HCT116 (cell line): Measurements from ENCODE around the gene CEP112. TPM values are rescaled to one million over a fixed set of nuclear protein-coding genes. Genes with fewer than 3 reads are reported as not detected.

Experiments used
- ATAC-seq: fragments of 200-7000 bp; cut with Tn5 transposase; 2 replicates; pipeline ENCODE4 v1.9.1; 2020; ENCODE audit warnings: mild to moderate bottlenecking, moderate library complexity
- BruUV-seq: library from RNA; stranded (reverse); fragments of 400-500 nt; replicated peaks from 2 replicates; lab custom pipeline; 2021; lab: Mats Ljungman, UMichigan
- CTCF ChIA-PET: fragments of 300-600 bp; sonication (Branson Sonifier 250); formaldehyde crosslinking; loops from one replicate; lab custom pipeline; 2021; ENCODE audit warnings: antibody characterized with exemption; lab: Charles Lee
- POLR2A ChIA-PET: fragments of 300-600, 350-600 bp; sonication (Branson Sonifier 250); formaldehyde crosslinking; loops from one replicate; lab custom pipeline; 2021; ENCODE audit warnings: antibody characterized with exemption; lab: Charles Lee
- RAD21 ChIA-PET, 2 experiments: fragments of 300-600 bp; sonication (Branson Sonifier 250); formaldehyde crosslinking; loops; one replicate each; lab custom pipeline; 2023; ENCODE audit warnings: low total read pairs in 2 of 2; ENCODE audit not compliant: uncharacterized antibody in 2 of 2, unreplicated experiment in 2 of 2, low non-redundant PET in 1 of 2; lab: Charles Lee
- DNase-seq: peaks from one replicate; pipeline ENCODE4 v3.0.0-alpha.2; 2010; ENCODE audit warnings: low read depth, low spot score
- H2AFZ ChIP-seq: fragments of 200-600 bp; shearing (Covaris generic), sonication (generic); 2 replicates; pipeline ENCODE4 v1.6.1; 2017; ENCODE audit warnings: low read depth, mixed run types, mixed read lengths, antibody characterized with exemption, low read length; ENCODE audit not compliant: poor library complexity, severe bottlenecking
- H3K27ac ChIP-seq: 2 replicates; pipeline ENCODE4 v1.5.1; 2012; ENCODE audit warnings: low read depth, low read length
- H3K27me3 ChIP-seq: fragments of 200-600 bp; sonication (generic); 2 replicates; pipeline ENCODE4 v1.6.1; 2016; ENCODE audit warnings: mixed run types, low read length, mixed read lengths; ENCODE audit not compliant: insufficient read depth
- H3K36me3 ChIP-seq, 2 experiments: fragments of 200-500 bp in 1 of 2; fragments of 200-600 bp in 1 of 2; sonication (Bioruptor generic) in 1 of 2; sonication (generic) in 1 of 2; 2 replicates each; pipeline versions ENCODE4 v1.5.1 to v1.6.1; 2014 to 2016; ENCODE audit warnings: low read length in 2 of 2, inconsistent platforms in 1 of 2, mixed read lengths in 1 of 2, mixed run types in 1 of 2; ENCODE audit not compliant: insufficient read depth in 2 of 2, control insufficient read depth in 1 of 2
- H3K4me1 ChIP-seq, 2 experiments: fragments of 200-600 bp in 1 of 2; sonication (generic) in 1 of 2; 2 replicates each; pipeline versions ENCODE4 v1.5.1 to v1.6.1; 2012 to 2017; ENCODE audit warnings: low read length in 2 of 2, inconsistent platforms in 1 of 2, mild to moderate bottlenecking in 1 of 2, mixed read lengths in 1 of 2, mixed run types in 1 of 2, moderate library complexity in 1 of 2; ENCODE audit not compliant: insufficient read depth in 2 of 2, control insufficient read depth in 1 of 2
- H3K4me2 ChIP-seq: fragments of 200-600 bp; sonication (generic); 2 replicates; pipeline ENCODE4 v1.6.1; 2017; ENCODE audit warnings: mixed run types, low read length, mixed read lengths
- H3K4me3 ChIP-seq, 2 experiments: fragments of 200-600 bp in 1 of 2; sonication (generic) in 1 of 2; replicated peaks in 1 of 2; 2 replicates each; pipeline ENCODE4 v1.5.1; 2011 to 2016; ENCODE audit warnings: low read length in 2 of 2, control low read depth in 1 of 2, low read depth in 1 of 2, mild to moderate bottlenecking in 1 of 2, mixed read lengths in 1 of 2, mixed run types in 1 of 2
- H3K79me2 ChIP-seq: fragments of 200-600 bp; sonication (generic); 2 replicates; pipeline ENCODE4 v1.6.1; 2017; ENCODE audit warnings: mild to moderate bottlenecking, mixed run types, low read length, moderate library complexity, mixed read lengths; ENCODE audit not compliant: insufficient read depth
- H3K9ac ChIP-seq: fragments of 200-600 bp; sonication (generic); 2 replicates; pipeline ENCODE4 v1.6.1; 2016; ENCODE audit warnings: low read length, mixed read lengths
- H3K9me2 ChIP-seq: fragments of 200-600 bp; sonication (generic), shearing (Covaris generic); 2 replicates; pipeline ENCODE4 v1.6.1; 2017; ENCODE audit warnings: mixed run types, mild to moderate bottlenecking, moderate library complexity; ENCODE audit not compliant: insufficient read depth
- H3K9me3 ChIP-seq, 2 experiments: fragments of 200-500 bp in 1 of 2; fragments of 200-600 bp in 1 of 2; sonication (Bioruptor generic) in 1 of 2; sonication (generic) in 1 of 2; 2 replicates each; pipeline ENCODE4 v1.6.1; 2014 to 2017; ENCODE audit warnings: low read length in 2 of 2, mixed read lengths in 2 of 2, inconsistent platforms in 1 of 2, low read depth in 1 of 2, mild to moderate bottlenecking in 1 of 2, mixed run types in 1 of 2, moderate library complexity in 1 of 2; ENCODE audit not compliant: control insufficient read depth in 1 of 2, insufficient read depth in 1 of 2
- H4K20me1 ChIP-seq: fragments of 200-600 bp; sonication (generic), shearing (Covaris generic); 2 replicates; pipeline ENCODE4 v1.6.1; 2017; ENCODE audit warnings: mixed run types, mild to moderate bottlenecking, moderate library complexity; ENCODE audit not compliant: insufficient read depth
- CEBPB ChIP-seq: IDR thresholded peaks from 2 replicates; pipeline ENCODE4 v1.6.1; 2012; ENCODE audit warnings: low read depth
- CTCF ChIP-seq, 3 experiments: fragments of 200-600 bp in 1 of 3; sonication (generic) in 1 of 3; IDR thresholded peaks in 2 of 3; conservative IDR thresholded peaks in 1 of 3; 2 replicates each; pipeline ENCODE4 v1.5.1; 2012 to 2017; ENCODE audit warnings: low read depth in 2 of 3, low read length in 2 of 3, antibody characterized with exemption in 1 of 3, borderline replicate concordance in 1 of 3, control low read depth in 1 of 3, mild to moderate bottlenecking in 1 of 3, mixed read lengths in 1 of 3, mixed run types in 1 of 3, moderate library complexity in 1 of 3; ENCODE audit not compliant: insufficient read depth in 1 of 3
- FOSL1 ChIP-seq: IDR thresholded peaks from 2 replicates; pipeline ENCODE4 v1.6.1; 2012; ENCODE audit warnings: low read depth
- SIN3A ChIP-seq: IDR thresholded peaks from 2 replicates; pipeline ENCODE4 v1.6.1; 2012; ENCODE audit warnings: low read depth
- SP1 ChIP-seq: IDR thresholded peaks from 2 replicates; pipeline ENCODE4 v1.6.1; 2012; ENCODE audit warnings: low read depth
- SRF ChIP-seq: IDR thresholded peaks from 2 replicates; pipeline ENCODE4 v1.6.1; 2012; ENCODE audit warnings: low read depth
- ZBTB33 ChIP-seq: IDR thresholded peaks from 2 replicates; pipeline ENCODE4 v1.6.1; 2011; ENCODE audit warnings: mild to moderate bottlenecking, low read length, moderate library complexity; ENCODE audit not compliant: insufficient replicate concordance; ENCODE audit errors: extremely low read depth
- intact Hi-C: fragments of 100-400 bp; cut with micrococcal nuclease; formaldehyde crosslinking; loops from 2 replicates; pipeline ENCODE4 v1.10.0; 2022
- total RNA-seq: library from RNA; stranded (reverse); gene quantifications from one replicate; pipeline ENCODE4 v1.2.1, GENCODE V29; 2021; ENCODE audit not compliant: unreplicated experiment

CEP112 gene
- total RNA-seq, 1 experiment from 2014 or later: 10.9 TPM

- Histone ChIP-seq H3K9me3 (peaks cover 0 to 7% of the 10 kb centered on the region in 2 experiments; a peak in 1 of 4 replicates), H3K27me3 (no peaks in the 10 kb centered on the region), H3K4me1 (no peaks in the 10 kb centered on the region), H2AFZ (no peak overlapping the region), H3K4me2 (no peak overlapping the region), H3K36me3 (no peaks in the 10 kb centered on the region), H3K4me3 (no peak overlapping the region), H3K27ac (no peak overlapping the region), H3K79me2 (no peaks in the 10 kb centered on the region), H3K9me2 (no peaks in the 10 kb centered on the region), H3K9ac (no peak overlapping the region), H4K20me1 (no peaks in the 10 kb centered on the region)
- ATAC-seq (no peak), DNase-seq (no peak)
- intact Hi-C loops: no loop called here
- TF ChIP-seq CEBPB: no peak
- TF ChIP-seq CTCF (IDR thresholded peaks at IDR 0.05 in 2 of 3, conservative IDR thresholded peaks at IDR 0.05 in 1 of 3; ENCODE audit: borderline replicate concordance in 1 of 3, insufficient read depth in 1 of 3, low read depth in 2 of 3, low read length in 2 of 3): no peak
- no peak for TF ChIP-seq SP1
- TF ChIP-seq SRF: no peak
- TF ChIP-seq ZBTB33: no peak
- BruUV-seq: no TSS peak
- CTCF ChIA-PET: no interaction called here
- POLR2A ChIA-PET: no interaction called here
- RAD21 ChIA-PET: no interaction called here
Measured at GRCh38 chr17:65936013-65936412, 255.9 kb downstream of the CEP112 start.

- peaks cover 0 to 7% of the 10 kb centered on the region in 2 experiments; a peak in 1 of 4 replicates for H3K9me3 ChIP-seq
- no peak overlapping the region for H2AFZ ChIP-seq
- no peaks in the 10 kb centered on the region for H3K79me2 ChIP-seq
- H3K27me3 ChIP-seq: no peaks in the 10 kb centered on the region
- no peaks in the 10 kb centered on the region for H4K20me1 ChIP-seq
- H3K9me2 ChIP-seq: no peaks in the 10 kb centered on the region
- ChIA-PET CTCF (no interaction called here), POLR2A (no interaction called here), RAD21 (no interaction called here)
- H3K4me1 ChIP-seq: no peaks in the 10 kb centered on the region
- intact Hi-C loops: no loop called here
- no peaks in the 10 kb centered on the region for H3K36me3 ChIP-seq
- H3K4me2 ChIP-seq: no peak overlapping the region
- TF ChIP-seq CEBPB (no peak), CTCF (IDR thresholded peaks at IDR 0.05 in 2 of 3, conservative IDR thresholded peaks at IDR 0.05 in 1 of 3; ENCODE audit: borderline replicate concordance in 1 of 3, insufficient read depth in 1 of 3, low read depth in 2 of 3, low read length in 2 of 3) (no peak), SIN3A (no peak), FOSL1 (no peak)
- no peak overlapping the region for H3K4me3 ChIP-seq
- no peak for DNase-seq
- no peak for ATAC-seq
- H3K27ac ChIP-seq: no peak overlapping the region
- BruUV-seq: no TSS peak
- no peak overlapping the region for H3K9ac ChIP-seq
Measured at GRCh38 chr17:65933290-65933689, 258.6 kb downstream of the CEP112 start.
